ENCODE data around the gene COL27A1.

COL27A1 gene

DNA sequence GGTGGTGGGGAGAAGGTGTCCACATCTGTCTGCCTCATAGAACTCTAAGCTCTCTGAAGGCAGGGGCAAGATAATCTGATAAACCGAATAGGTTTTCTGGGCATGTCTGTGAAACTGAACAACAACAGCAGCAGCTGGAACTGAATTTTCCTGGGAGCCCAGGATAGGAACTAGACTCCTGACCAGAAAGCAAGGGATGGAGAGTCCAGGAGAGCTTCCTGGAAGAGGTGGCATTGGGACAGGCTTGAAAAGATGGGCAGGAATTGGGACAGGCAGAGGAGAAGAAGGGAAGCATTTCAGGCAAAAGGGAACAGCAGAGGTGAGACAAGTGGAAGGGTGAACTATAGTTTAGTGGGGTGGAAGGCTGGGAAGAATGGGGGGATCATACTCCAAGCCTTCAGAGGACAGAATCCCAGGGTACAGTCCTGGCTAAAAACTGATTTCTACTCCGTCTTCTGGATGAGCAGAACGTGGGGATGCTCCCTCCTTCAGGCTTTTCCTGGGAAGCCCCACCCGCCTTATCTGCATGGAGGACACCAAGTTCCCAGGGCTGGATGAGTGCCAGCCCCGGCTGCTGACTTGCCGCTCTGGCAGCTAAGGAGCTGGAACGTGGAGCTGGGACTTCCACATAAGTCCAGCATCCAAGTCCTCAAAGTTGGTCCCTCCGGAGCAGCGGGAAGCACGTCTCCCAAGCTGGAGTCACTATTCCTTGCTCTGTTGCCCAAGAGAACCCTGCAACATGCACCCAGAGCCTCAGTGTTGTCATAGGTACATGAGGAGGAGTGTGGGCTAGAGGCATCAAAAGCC, 42.4 kb upstream of the COL27A1 start:
- Histone ChIP-seq H3K27ac (replicated peaks) (no peak overlapping the region), H3K27me3 (ENCODE audit: insufficient read depth, poor library complexity, severe bottlenecking) (no peaks in the 10 kb centered on the region), H3K4me3 (replicated peaks; ENCODE audit: insufficient read depth, low read length) (no peak overlapping the region)
- TF ChIP-seq, protein P1, sequence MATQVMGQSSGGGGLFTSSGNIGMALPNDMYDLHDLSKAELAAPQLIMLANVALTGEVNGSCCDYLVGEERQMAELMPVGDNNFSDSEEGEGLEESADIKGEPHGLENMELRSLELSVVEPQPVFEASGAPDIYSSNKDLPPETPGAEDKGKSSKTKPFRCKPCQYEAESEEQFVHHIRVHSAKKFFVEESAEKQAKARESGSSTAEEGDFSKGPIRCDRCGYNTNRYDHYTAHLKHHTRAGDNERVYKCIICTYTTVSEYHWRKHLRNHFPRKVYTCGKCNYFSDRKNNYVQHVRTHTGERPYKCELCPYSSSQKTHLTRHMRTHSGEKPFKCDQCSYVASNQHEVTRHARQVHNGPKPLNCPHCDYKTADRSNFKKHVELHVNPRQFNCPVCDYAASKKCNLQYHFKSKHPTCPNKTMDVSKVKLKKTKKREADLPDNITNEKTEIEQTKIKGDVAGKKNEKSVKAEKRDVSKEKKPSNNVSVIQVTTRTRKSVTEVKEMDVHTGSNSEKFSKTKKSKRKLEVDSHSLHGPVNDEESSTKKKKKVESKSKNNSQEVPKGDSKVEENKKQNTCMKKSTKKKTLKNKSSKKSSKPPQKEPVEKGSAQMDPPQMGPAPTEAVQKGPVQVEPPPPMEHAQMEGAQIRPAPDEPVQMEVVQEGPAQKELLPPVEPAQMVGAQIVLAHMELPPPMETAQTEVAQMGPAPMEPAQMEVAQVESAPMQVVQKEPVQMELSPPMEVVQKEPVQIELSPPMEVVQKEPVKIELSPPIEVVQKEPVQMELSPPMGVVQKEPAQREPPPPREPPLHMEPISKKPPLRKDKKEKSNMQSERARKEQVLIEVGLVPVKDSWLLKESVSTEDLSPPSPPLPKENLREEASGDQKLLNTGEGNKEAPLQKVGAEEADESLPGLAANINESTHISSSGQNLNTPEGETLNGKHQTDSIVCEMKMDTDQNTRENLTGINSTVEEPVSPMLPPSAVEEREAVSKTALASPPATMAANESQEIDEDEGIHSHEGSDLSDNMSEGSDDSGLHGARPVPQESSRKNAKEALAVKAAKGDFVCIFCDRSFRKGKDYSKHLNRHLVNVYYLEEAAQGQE (IDR thresholded peaks at IDR 0.05; ENCODE audit: insufficient replicate concordance, low read depth), result no peak
- TF ChIP-seq POLR2AphosphoS5 (IDR thresholded peaks at IDR 0.05; ENCODE audit: low read depth) (no peak), SPI1 (IDR thresholded peaks at IDR 0.05; ENCODE audit: borderline replicate concordance, low read depth) (no peak), GABPA (IDR thresholded peaks at IDR 0.05; ENCODE audit: low read depth) (no peak)
- TF ChIP-seq, protein P2, sequence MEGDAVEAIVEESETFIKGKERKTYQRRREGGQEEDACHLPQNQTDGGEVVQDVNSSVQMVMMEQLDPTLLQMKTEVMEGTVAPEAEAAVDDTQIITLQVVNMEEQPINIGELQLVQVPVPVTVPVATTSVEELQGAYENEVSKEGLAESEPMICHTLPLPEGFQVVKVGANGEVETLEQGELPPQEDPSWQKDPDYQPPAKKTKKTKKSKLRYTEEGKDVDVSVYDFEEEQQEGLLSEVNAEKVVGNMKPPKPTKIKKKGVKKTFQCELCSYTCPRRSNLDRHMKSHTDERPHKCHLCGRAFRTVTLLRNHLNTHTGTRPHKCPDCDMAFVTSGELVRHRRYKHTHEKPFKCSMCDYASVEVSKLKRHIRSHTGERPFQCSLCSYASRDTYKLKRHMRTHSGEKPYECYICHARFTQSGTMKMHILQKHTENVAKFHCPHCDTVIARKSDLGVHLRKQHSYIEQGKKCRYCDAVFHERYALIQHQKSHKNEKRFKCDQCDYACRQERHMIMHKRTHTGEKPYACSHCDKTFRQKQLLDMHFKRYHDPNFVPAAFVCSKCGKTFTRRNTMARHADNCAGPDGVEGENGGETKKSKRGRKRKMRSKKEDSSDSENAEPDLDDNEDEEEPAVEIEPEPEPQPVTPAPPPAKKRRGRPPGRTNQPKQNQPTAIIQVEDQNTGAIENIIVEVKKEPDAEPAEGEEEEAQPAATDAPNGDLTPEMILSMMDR (IDR thresholded peaks at IDR 0.05; ENCODE audit: insufficient read depth, low read length), result no peak
- DNase-seq (ENCODE audit: low read depth in 1 of 2, low spot score in 1 of 2), result no peak

DNA sequence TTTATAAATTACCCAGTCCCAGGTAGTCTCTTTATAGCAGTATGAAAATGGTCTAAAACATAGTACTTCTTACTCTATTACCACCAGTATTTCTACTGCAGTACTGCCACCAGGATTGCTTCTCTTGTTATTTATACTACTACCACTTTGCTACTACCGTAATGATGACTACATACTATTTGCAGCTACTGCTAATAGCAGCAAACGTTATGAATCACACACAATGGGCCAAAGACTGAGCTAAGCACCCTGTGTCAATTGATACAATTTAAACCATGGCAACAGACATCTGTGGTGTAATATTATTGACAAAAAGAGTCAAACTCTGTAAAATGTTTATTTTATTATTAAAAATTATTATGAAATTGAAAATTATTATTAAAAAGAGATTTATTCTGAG, 41.0 kb upstream of the COL27A1 start:
- H3K27me3 ChIP-seq (ENCODE audit: insufficient read depth, poor library complexity, severe bottlenecking), result peaks cover 2% of the 10 kb centered on the region
- no peak overlapping the region for H3K4me3 ChIP-seq (replicated peaks; ENCODE audit: insufficient read depth, low read length)
- H3K27ac ChIP-seq (replicated peaks), result no peak overlapping the region
- TF ChIP-seq SPI1 (IDR thresholded peaks at IDR 0.05; ENCODE audit: borderline replicate concordance, low read depth) (no peak), GABPA (IDR thresholded peaks at IDR 0.05; ENCODE audit: low read depth) (no peak), POLR2AphosphoS5 (IDR thresholded peaks at IDR 0.05; ENCODE audit: low read depth) (no peak)
- TF ChIP-seq, protein P2 (IDR thresholded peaks at IDR 0.05; ENCODE audit: insufficient read depth, low read length), result no peak
- TF ChIP-seq, protein P1 (IDR thresholded peaks at IDR 0.05; ENCODE audit: insufficient replicate concordance, low read depth), result no peak
- DNase-seq (ENCODE audit: low read depth in 1 of 2, low spot score in 1 of 2), result no peak

DNA sequence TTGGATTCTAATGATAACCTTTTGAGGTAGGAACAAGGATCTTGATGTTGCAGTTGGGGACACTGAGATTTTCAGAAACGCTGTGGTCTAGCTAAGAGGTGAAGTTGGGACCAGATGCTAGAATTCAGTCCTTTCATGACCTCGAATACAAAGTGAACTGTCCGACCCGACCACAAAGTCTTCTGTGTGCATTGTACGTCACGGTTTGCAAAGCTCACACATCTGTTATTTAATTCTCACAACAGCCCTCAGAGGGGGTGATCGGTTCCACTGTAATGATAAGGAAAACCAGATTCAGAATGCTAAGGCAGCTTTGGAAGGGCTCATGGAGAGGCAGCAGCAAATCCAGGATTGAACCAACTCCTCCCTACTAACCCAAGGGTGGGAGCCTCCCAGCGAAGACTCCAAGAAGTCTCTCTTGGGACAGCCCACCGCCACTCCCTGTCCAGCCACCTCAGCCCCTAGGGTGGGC, 39.6 kb upstream of the COL27A1 start:
- Histone ChIP-seq H3K4me3 (replicated peaks; ENCODE audit: insufficient read depth, low read length) (no peak overlapping the region), H3K27me3 (ENCODE audit: insufficient read depth, poor library complexity, severe bottlenecking) (peaks cover 2% of the 10 kb centered on the region), H3K27ac (replicated peaks) (no peak overlapping the region)
- TF ChIP-seq, protein P2 (IDR thresholded peaks at IDR 0.05; ENCODE audit: insufficient read depth, low read length), result no peak
- TF ChIP-seq GABPA (IDR thresholded peaks at IDR 0.05; ENCODE audit: low read depth) (no peak), SPI1 (IDR thresholded peaks at IDR 0.05; ENCODE audit: borderline replicate concordance, low read depth) (no peak), POLR2AphosphoS5 (IDR thresholded peaks at IDR 0.05; ENCODE audit: low read depth) (no peak)
- TF ChIP-seq, protein P1 (IDR thresholded peaks at IDR 0.05; ENCODE audit: insufficient replicate concordance, low read depth), result no peak
- DNase-seq (ENCODE audit: low read depth in 1 of 2, low spot score in 1 of 2), result no peak
